HG02870 (cell line): Measurements from ENCODE around the gene SLC39A1.

ENCODE experiments used
- ATAC-seq: cut with Tn5 transposase; IDR thresholded peaks from one replicate; pipeline ENCODE4 v1.9.1; 2021; ENCODE audit warnings: mild to moderate bottlenecking, moderate library complexity; ENCODE audit not compliant: unreplicated experiment

SLC39A1 gene

DNA sequence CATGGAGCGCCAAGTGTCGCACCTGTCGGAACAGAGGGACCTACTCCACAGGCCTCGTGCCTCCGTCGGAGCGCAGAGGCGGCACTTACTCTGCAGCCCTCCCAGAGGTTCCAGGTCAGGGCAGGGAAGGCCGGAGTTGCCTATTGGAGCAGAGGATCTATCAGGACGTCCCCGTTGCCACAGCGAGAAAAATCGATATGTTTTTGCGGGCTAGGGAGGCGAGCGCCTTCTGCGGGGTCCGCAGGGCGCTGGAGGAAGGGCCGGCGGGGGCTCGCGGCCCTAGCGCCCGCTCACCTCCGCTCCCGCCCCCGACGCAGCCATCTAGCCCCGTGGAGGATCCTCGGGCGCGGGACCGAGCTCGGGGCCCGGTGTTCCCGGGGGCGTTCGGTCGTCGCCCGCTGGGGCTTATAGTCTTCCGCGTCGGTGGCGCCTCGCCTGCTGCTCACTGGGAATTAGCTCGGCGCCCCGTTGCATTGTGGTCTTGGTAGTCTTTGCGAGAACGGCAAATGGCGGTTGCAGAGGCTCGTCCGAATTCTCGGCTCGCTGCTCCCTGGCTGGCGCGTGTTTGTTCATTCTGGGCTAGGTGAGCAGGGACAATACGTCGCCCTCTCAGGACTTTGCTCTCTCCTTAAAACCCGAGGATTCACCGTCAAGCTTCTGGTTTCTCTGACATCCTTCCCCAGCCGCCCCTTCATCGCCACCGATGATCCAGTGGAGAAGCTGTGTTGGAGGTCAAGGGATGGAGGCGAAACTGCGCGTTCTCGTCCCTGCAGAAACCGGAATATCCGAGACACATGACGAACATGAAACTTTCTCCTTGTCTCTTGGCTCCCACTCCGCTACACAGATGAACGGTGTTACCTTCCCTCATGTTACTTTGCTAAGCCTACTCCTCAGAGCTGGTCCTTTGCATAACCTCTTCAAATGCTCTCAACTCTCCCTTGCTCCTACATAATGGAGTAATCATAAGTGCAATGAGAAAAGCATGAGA lies 14.2 kb upstream of the SLC39A1 start, which contains the start of gene JTB:
JTB (minus strand) TSS at position 425 of the 991 bp plus-strand sequence; CDS start at position 3, 422 bp downstream.
- ATAC-seq: peak; percentile 73

GRCh38 chr1:153976819-153977249 lies 13.5 kb upstream of the SLC39A1 start:
- no peak for ATAC-seq

DNA sequence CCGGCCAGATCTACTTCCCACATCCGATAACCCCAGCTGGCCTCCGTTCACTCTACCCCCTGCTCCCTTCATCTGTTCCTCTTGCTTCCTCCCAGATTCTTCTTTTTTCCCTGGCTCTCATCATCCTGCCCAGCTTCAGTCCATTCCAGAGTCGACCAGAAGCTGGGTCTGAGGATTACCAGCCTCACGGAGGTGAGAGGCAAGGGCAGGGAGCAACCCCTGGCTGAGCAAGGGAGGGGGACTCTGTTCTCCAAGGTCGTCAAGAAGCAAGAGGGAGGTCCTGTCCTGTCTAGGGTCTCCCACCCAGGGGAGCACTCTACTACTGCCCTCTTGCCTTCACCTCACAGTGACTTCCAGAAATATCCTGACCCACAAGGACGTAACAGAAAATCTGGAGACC lies 10.2 kb upstream of the SLC39A1 start:
- no peak for ATAC-seq

DNA sequence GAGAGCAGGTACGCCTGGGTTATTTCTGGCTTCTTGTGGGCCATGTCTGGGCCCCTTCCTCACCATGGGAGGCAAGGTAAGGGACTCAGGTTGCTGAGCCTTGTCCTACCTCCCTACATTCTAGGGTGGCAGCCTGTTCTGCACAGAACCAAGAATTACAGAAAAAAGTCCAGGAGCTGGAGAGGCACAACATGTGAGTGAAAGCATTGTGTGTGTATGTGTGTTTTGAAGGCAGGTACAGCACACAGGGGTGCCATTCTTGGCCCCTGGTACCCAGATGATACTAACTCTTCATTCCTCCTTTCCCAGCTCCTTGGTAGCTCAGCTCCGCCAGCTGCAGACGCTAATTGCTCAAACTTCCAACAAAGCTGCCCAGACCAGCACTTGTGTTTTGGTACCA lies 9.7 kb upstream of the SLC39A1 start:
- no peak for ATAC-seq

DNA sequence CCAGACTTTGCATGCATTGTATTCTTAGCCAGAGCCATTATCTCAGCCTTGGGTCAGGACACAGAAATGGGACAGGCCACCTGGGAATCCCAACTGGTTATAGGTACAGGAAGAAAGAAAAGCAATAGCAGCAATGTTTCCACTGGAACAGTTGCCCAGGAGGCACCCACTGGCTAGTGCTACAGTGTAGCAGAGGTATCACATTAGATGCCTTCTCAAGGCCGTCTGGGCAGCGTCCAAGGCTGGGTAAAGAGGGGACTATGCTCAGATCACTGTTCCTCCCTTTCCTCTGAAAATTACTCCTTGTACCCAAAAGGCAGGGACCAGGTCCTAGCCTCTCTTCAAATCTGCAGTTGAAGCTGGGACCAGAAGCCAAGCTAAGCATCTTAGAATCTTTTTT lies 7.0 kb upstream of the SLC39A1 start:
- ATAC-seq: no peak

DNA sequence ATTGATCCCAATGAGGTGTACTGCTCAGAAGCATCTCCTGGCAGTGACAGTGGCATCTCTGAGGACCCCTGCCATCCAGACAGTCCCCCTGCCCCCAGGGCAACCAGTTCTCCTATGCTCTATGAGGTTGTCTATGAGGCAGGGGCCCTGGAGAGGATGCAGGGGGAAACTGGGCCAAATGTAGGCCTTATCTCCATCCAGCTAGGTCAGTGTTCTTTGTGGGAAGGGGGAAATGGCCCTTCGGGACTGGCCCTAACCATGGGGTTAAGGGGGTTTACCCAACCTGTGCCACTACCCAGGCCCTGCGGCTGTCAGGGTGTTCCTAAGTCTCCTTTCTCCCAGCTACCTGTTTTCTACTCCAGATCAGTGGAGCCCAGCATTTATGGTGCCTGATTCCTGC lies 5.6 kb upstream of the SLC39A1 start:
- ATAC-seq: no peak

- no peak for ATAC-seq
Observed at GRCh38 chr1:153968408-153968807, 5.1 kb upstream of the SLC39A1 start.

GRCh38 chr1:153968000-153968363 lies 4.6 kb upstream of the SLC39A1 start:
- ATAC-seq: no peak

DNA sequence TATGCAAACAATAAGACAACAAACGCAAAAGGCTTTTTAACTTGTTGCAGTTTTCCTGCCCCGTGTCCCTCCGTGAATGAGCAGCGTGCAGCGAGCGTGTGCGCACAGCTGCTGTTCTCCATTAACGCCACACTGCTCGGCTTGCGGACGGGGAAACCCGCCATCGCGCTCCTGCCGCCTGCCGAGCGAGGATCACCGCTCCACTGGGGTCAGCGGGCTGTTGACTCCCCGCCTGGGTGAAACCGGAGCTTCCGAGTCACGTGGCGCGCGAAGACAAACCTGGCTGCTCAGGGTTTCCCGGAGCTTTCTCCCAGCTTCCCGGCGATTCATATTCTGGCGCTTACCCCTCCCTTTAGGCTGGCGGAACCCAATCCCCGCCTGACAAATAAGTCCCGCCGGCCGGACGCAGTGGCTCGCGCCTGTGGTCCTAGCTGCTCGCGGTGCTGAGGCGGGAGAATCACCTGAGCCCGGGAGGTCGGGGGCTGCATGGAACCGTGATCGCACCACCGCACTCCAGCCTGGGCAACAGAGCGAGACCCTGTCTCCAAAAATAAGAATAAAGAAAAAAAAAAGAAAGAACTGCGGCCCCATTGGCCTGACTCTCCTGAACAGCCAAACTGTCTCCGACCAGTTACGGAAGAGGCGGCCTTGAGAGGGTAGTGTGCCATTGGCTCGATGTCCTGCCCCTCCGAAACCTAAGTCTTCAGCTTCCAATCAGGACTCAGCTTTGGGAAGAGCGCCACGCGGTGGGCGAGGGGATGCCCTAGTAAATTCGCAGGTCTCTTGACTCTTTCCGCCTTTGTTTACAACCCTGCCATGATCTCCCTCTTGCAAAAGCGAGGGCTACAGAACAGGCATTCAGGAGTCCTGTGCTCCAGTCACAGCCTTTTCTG lies 4.0 kb upstream of the SLC39A1 start, which contains the start of gene CREB3L4:
CREB3L4 (plus strand) TSS at position 796 of the 893 bp plus-strand sequence. CDS start 624 bp downstream, outside the sequence.
- ATAC-seq: peak; percentile 59

DNA sequence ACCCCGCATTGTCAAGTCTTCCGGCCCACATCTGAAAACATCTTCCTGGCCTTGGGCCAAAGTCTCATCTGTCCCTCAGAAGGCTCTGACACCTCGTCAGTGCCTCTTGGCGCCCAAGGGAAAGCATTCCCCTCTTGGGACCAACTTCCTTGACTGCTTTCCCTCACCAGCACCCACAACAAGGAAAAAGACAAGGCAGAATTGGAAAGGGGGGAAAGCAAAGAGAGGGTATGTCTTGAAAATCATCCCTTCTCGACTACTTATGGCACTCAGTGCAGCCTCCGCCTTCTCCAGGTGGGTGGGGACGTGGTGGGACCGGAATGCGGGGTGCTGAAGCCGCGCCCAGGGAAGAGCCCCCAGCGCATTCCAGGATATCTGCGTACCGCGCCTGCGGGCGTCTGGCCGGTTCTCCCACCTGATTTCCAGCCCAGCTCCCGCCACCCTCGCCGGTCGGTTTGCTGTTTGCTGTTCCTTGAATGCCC lies 554 bp upstream of the SLC39A1 start:
- ATAC-seq: no peak

DNA sequence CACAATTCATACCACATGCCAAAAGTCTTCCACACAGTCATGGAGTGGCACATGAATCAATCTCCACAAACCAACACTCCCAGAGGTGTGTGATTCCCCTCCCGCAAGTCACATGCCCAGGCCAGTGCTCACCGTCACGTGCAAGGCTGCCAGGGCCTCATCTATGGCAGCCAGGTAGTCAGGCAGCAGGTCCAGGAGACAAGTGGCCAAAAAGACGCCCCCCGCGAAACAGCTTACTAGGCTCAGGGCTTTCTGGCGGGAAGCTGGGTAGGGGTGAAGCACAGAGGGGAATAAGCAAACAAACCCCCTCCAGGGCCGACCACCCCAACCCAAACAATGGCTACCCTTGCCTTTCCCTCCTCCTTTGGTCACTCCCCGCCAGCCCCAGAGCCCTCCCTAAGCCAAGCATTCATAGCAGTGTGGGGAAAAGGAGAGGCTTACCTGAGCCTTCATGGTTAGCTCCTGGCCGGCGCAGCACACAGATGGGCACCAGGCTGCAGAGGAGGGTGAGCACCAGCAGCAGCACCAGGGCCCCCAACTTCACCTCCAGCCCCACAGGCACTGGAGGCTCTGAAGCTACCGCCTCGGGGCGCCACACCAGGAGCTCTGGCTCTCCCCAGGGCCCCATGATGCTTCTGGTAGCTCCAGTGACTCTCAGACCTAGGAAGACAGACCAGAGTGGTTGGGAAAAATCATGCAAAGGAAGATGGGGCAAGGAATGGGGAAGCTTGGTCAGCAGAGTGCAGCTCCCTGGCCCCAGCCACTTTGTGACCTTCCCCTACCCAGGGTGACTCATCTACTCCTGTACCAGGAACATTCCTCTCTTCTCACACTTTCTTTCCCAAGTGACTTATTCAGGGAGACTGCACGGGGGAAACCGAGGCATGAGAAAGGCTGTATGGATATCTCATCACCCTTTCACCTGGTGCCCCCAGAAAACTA lies 978 bp downstream of the SLC39A1 start:
- ATAC-seq: no peak

DNA sequence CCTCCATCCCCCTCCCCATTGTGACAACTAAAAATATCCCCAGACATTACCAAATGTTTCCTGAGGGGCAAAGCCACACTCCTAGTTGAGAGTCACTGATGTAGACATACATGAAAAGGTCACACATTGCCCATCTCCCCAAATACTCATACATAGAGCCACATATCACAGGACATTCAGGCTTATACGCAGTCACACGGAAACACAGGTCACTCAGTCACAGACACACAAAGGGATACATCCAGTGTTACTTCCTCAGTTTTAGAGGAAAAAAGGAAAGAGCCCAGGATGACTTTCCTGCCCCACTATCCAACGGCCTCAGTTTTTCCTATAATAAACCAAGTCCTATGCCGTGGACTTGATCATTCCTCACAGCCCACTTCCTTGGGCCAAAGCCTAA lies 1.9 kb downstream of the SLC39A1 start:
- no peak for ATAC-seq

GRCh38 chr1:153960206-153960605 lies 3.1 kb downstream of the SLC39A1 start:
- no peak for ATAC-seq

DNA sequence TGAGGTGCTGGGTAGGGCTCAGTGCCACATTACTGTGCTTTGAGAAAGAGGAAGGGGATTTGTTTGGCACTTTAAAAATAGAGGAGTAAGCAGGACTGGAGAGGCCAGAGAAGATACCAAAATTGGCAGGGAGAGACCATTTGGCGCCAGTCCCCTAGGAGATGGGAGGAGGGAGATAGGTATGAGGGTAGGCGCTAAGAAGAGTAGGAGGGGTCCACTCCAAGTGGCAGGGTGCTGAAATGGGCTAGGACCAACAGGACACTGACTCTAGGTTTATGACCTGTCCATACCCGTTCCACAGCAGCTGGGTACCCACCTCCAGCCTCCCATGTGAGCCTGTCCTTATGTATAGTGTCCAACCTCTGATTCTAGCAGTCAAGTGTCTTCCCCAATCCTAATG lies 3.9 kb downstream of the SLC39A1 start:
- ATAC-seq: no peak

DNA sequence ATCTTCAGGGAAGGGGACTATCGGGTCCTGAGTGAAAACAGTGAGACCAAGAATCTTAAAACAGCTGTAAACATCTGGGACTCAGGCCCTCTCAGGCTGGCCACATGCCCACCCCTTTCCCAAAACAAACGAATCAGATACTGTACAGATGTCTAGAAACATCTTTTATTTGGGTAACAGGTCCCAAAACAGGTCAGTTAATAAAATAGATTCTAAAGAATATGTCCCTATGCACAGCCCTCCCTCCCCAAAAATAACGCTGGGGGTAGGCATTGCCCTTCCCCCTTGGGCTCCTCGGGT lies 4.4 kb downstream of the SLC39A1 start:
- no peak for ATAC-seq

- peak; percentile 67 for ATAC-seq
Observed at GRCh38 chr1:153958111-153958960, 5.0 kb downstream of the SLC39A1 start, which contains the start of gene CRTC2. Gene CRTC2, minus strand, starts transcription at chr1:153958612. Its CDS starts 115 bp downstream, at chr1:153958497.

DNA sequence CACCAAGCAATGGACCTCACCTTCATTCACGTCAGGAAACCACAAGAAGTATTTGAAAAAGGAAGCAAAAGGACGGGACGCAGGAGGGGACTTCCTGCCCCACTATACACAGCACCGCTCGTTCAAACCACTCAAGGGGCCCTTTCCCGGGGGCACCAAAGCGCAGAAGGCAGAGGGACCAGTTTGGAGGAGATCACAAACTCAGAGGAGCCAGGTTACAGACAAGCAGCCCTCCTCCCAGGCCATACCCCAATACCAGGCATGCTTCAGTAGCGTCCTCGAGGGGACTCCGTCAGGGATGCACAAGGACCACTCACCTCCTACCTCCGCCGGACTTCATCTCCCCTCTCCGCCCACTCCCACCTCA lies 5.6 kb downstream of the SLC39A1 start:
- no peak for ATAC-seq

DNA sequence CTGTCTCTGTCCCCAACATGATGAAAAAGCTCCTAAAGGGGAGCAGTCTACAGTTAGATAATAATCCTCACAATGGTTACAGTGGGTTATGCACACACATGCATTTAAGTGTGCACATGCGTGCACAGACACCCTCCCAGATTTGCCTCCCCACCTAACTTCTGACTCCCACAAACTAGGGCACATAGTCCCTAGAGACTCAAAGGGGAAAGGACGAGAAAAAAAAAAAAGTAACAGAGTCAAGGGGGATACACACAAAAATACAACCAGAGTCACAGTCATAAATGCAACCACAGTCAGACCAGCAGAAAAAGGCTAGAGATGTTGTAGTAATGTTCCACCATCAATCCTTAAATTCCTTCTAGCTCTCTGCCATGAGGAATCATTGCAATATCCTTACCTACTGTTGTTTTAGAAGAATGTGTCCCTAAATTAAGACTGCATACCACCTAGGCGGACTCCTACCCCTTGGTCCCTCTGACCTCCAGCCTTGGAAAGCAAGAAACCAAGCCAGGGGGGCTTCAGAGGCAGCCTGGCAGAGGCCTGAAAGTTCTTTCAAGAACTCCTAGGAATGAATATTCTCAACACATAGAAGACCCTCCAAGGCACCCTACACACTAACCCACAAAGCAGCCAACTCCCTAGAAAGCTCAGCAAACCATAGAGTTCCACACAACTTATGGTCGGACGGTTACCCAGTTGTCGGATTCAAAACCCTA lies 6.2 kb downstream of the SLC39A1 start:
- no peak for ATAC-seq

GRCh38 chr1:153954826-153955225 lies 8.5 kb downstream of the SLC39A1 start:
- no peak for ATAC-seq
